Neutrophil (primary cell): ENCODE measurements around the gene GASK1B.

Source experiments
- H3K27ac ChIP-seq: fragments of 200-600 bp; sonication (generic); 2 replicates; pipeline ENCODE4 v1.5.1; 2016; ENCODE audit warnings: mild to moderate bottlenecking, moderate library complexity
- H3K27me3 ChIP-seq: fragments of 200-600 bp; sonication (generic); 2 replicates; pipeline ENCODE4 v1.6.0; 2016; ENCODE audit warnings: mild to moderate bottlenecking
- H3K36me3 ChIP-seq: fragments of 200-600 bp; sonication (generic); 2 replicates; pipeline ENCODE4 v1.5.1; 2017
- H3K4me1 ChIP-seq, 2 experiments: fragments of 200-600 bp in 1 of 2; sonication (generic) in 1 of 2; 1 replicate in 1 of 2; 2 replicates in 1 of 2; pipeline versions ENCODE4 v1.5.1 to v1.6.1; 2013 to 2016; ENCODE audit warnings: low read depth in 1 of 2, low read length in 1 of 2, mild to moderate bottlenecking in 1 of 2, moderate library complexity in 1 of 2; ENCODE audit not compliant: control insufficient read depth in 1 of 2, insufficient read depth in 1 of 2
- H3K4me3 ChIP-seq, 2 experiments: fragments of 200-600 bp in 1 of 2; sonication (generic) in 1 of 2; 1 replicate in 1 of 2; 2 replicates in 1 of 2; pipeline ENCODE4 v1.5.1; 2013 to 2016; ENCODE audit warnings: low read depth in 1 of 2, low read length in 1 of 2, mild to moderate bottlenecking in 1 of 2, moderate library complexity in 1 of 2
- H3K9me3 ChIP-seq: fragments of 200-600 bp; sonication (generic); 2 replicates; pipeline ENCODE4 v1.5.1; 2016
- CTCF ChIP-seq: fragments of 200-600 bp; sonication (generic); IDR thresholded peaks from 2 replicates; pipeline ENCODE4 v1.5.1; 2016; ENCODE audit warnings: antibody characterized with exemption

Gene GASK1B

DNA sequence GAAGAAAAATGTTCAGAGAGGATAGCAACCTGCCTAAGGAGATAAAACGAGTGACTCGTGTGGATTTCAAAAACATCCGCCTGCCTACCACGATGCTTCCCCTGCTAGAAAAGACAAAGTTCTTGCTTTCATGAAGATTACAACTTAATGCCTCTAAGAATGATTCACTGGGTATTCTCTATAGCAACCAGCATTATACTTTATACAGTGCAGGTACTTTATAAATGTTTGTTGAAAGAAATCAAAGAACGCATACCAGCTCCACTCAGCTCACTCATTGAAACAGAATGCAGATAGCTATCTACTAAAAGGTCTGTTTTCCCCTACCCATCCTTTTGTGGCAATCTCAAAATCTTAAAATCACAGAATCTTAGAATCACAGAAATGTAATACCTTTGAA, 33.7 kb downstream of the GASK1B start:
- H3K9me3 ChIP-seq: no peaks in the 10 kb centered on the region
- TF ChIP-seq CTCF: no peak
- no peaks in the 10 kb centered on the region for H3K36me3 ChIP-seq
- no peak overlapping the region for H3K4me3 ChIP-seq
- H3K27ac ChIP-seq: no peak overlapping the region
- no peaks in the 10 kb centered on the region for H3K27me3 ChIP-seq
- H3K4me1 ChIP-seq: no peaks in the 10 kb centered on the region

DNA sequence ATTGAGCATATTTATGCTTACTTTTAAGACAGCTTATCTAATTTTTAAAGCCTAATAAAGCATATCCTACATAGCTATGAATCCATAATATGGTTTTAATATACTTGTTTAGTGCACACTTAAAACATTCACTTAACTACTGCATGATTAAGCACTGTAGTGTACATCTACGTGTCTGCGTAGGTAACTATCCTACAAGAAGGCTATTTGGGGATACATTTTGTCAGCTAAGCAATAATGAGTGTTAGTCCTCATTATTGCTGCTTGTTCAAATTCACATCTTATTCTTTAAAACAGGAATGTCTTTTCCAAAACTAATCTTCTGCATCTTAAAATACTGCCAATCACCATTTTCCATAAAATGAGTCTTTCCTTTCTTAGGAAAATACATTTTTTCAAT, 38.6 kb downstream of the GASK1B start:
- H3K27ac ChIP-seq: no peak overlapping the region
- H3K27me3 ChIP-seq: no peaks in the 10 kb centered on the region
- no peak for TF ChIP-seq CTCF
- no peaks in the 10 kb centered on the region for H3K9me3 ChIP-seq
- no peak overlapping the region for H3K4me3 ChIP-seq
- H3K4me1 ChIP-seq: no peaks in the 10 kb centered on the region
- H3K36me3 ChIP-seq: no peaks in the 10 kb centered on the region

- H3K27ac ChIP-seq: no peak overlapping the region
- H3K36me3 ChIP-seq: no peaks in the 10 kb centered on the region
- no peaks in the 10 kb centered on the region for H3K9me3 ChIP-seq
- no peaks in the 10 kb centered on the region for H3K4me1 ChIP-seq
- H3K4me3 ChIP-seq: no peak overlapping the region
- no peaks in the 10 kb centered on the region for H3K27me3 ChIP-seq
- TF ChIP-seq CTCF: no peak
Measured at GRCh38 chr4:158133551-158133950, 39.3 kb downstream of the GASK1B start.

GRCh38 chr4:158131027-158131426, 41.8 kb downstream of the GASK1B start:
- Histone ChIP-seq H3K4me3 (no peak overlapping the region), H3K27ac (no peak overlapping the region), H3K27me3 (no peaks in the 10 kb centered on the region), H3K4me1 (no peaks in the 10 kb centered on the region), H3K9me3 (no peaks in the 10 kb centered on the region), H3K36me3 (no peaks in the 10 kb centered on the region)
- no peak for TF ChIP-seq CTCF

GRCh38 chr4:158130204-158130603, 42.6 kb downstream of the GASK1B start:
- TF ChIP-seq CTCF: no peak
- no peaks in the 10 kb centered on the region for H3K27me3 ChIP-seq
- no peaks in the 10 kb centered on the region for H3K9me3 ChIP-seq
- H3K4me3 ChIP-seq: no peak overlapping the region
- no peaks in the 10 kb centered on the region for H3K36me3 ChIP-seq
- H3K27ac ChIP-seq: no peak overlapping the region
- H3K4me1 ChIP-seq: no peaks in the 10 kb centered on the region

DNA sequence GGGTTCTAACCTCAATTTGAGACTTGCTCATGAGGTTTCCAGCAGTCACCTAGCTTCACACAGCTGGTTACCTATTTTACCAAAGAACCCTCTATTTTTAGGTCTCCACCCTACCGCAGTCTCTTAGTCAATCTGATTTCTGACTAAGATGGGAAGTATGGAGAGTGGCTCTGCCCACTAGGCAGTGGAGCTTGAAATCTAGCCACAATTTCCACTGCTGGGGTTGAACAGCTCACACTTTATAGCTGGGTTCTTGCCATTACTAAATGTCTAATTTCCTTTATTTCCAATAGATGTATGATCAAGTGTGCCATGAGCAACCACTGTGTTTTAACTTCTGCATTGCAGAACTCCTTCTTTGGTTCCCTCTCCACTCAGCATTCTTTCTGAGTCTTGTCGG, 43.1 kb downstream of the GASK1B start:
- H3K4me3 ChIP-seq: no peak overlapping the region

More for the DNA sequence above, 43.1 kb downstream of the GASK1B start:
- no peaks in the 10 kb centered on the region for H3K4me1 ChIP-seq
- H3K9me3 ChIP-seq: no peaks in the 10 kb centered on the region
- no peaks in the 10 kb centered on the region for H3K36me3 ChIP-seq
- H3K27me3 ChIP-seq: no peaks in the 10 kb centered on the region
- no peak for TF ChIP-seq CTCF
- no peak overlapping the region for H3K27ac ChIP-seq
